NCI-H1436 treated with DMSO at 0.1 percent for 48 hours (cell line): ENCODE results near the gene CD44.

ENCODE experiments used
- DNase-seq: peaks from one replicate; lab custom pipeline; 2025; lab: John Stamatoyannopoulos, UW

Gene CD44

GRCh38 chr11:35237351-35237750 is 98.4 kb downstream of the CD44 start:
- no peak for DNase-seq

DNA sequence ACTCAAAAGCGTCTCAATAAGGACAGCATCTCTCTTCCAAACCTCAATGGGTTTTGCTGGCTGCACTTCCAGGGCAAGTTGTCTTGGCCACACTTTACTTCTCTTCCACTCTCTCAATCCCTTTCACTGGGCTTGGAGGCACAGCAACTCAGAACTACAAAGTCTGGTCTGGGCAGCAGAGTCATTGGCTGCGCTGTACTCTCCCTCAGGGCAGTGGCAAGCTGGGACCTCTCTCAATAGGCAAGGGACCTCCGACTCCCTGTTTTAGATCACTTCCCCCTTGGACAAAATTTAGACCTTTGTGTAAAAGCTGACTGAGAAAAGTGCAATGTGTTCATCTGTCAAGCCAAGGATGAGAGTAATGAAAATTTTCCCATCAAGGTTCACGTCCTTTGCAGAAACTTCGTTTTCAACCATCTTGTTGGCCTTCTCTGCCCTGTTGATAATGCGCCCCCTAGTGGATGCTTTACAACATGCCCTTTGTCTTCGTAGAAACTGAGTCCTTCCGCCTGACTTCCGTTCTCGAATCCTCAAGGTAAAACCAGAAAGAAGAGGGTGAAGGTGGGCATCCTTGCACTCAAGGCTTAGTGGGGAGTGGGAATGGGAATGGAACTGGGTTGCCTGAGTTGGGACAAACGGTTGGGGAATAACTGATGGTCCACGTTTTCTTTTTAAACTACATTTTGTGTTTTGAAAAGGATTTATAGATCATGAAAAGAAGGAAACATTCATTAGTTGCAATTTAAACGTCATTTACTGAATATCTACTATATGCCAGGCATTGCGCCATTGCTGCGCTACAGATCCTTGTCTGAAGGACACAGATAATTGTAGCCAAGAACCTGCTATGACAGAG is 99.1 kb downstream of the CD44 start:
- DNase-seq = no peak

- no peak for DNase-seq
These were observed 99.9 kb downstream of the CD44 start for GRCh38 chr11:35238882-35239281.

DNA sequence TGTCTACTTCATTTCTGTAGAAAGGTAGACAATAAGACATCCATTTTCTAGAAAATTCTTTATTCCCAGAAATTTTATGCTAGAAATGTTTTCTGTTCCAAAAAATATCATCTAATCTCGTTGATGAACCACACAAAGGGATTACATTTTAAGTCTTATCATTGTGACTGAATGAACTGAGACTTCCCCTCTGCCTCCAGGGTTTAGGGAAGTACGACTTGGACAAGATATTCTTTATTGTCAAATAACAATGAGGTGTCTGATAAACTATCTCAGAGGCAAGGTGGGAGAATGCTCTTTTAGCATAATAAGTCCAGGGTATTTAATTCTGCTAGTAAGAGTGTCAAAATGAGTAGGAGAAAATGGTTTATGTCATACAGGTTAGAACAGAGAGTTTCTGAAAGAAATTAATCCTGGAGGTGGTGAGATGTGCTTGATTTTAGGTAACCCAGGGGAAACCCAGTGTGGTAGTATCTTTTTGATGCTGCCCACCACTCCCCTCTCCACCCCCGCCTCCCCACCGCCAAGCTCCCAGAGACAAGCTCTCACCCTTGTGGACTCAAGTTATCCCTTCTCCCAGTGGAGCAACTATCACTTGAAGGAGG is 100.6 kb downstream of the CD44 start:
- no peak for DNase-seq

DNA sequence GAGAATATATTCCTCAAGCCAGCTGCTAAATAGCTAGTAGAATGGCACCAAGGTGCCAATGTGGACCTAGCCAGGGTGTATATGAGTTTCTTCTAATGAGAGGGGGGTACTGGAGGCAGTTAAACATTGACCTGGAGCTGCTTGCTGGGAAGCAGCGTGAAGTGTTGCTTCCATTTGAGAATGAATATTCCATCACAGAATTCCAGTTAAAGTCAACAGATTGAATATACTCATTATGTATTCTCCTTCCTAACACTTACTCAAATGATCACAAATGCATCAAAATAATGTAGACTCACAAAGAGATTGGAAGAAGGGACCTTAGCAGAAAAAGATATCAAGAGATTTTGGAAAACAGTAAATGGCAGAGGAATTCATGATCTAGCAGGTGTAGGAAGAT is 102.1 kb downstream of the CD44 start:
- DNase-seq = no peak

- no peak for DNase-seq
These were observed 102.6 kb downstream of the CD44 start for GRCh38 chr11:35241531-35241930.

DNA sequence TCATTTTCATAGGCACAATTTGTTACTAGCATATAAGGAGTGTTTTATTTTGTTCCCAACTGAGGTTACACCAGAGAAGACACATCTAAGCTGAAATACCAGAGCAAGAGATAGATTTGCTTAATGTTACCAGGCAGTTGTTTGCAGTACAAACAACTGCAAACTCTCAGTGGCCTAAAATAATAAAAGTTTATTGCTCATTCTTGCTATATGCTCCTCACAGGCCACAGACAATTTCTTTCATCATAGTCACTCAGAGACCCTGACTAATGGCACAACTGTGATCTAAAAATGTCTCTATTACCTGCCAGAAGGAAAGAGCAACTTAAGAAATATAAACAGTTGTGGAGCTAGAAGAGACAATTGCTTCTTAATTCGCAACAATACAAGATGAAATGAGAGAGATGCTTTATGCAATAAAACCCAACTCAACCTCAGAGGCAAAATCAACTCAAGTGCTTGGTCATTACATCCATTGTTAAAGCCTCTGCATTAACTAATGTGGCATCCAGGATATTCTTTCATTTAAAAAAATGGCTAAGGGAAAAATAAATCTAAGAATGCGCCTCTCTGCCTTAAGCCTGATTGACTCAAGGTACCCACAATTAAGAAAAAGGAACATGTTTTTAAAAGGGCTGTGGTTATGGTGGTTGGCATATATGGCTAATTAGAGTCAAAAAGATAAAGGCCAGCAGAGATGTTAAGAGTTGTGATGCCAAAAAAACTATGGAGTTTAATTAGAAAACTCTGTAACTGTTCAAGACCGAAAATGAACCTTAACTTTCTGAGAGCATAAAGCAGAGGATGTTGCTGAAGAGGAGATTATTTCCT is 103.7 kb downstream of the CD44 start:
- no peak for DNase-seq

DNA sequence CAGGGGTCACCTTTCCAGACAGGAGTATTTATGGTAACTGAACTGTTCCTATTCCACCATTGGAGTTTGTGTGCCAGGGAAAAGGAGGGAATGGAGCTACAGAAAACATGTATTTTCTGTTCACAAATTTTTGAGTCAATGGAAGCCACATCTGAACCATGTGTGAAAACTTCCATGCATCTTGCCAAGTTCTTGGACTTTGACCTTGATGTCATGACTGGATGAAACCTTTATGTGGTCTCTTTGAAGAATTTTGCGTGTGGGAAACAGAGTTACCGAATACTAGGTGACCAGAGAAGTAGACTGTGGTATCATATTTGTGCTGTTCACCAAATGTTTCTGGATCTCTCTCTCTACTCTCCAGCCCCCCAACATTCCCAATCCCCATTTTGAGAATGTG is 104.8 kb downstream of the CD44 start:
- no peak for DNase-seq

DNA sequence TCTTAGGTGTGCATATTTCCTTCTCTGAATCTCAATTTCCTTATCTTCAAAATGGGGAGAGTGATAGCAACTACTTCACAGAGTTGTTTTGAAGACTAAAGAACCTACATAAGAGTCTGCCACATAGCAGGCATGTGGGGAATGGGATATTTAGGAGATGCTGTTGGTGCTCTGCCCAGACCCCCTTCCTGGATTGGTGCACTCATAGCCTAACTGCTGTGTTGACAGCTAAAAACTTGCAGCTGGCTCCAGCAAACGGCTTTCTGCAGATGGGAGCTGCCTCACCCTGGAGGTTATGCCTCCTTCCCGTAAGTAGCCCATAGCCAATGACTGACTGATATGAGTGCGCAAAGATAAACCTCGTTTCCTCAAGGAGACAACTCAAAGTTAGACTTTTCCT is 106.1 kb downstream of the CD44 start:
- DNase-seq = no peak

- DNase-seq = no peak
These were observed 106.8 kb downstream of the CD44 start for GRCh38 chr11:35245786-35246185.

GRCh38 chr11:35246745-35247144 is 107.8 kb downstream of the CD44 start:
- DNase-seq = no peak

GRCh38 chr11:35247428-35247827 is 108.5 kb downstream of the CD44 start:
- no peak for DNase-seq

DNA sequence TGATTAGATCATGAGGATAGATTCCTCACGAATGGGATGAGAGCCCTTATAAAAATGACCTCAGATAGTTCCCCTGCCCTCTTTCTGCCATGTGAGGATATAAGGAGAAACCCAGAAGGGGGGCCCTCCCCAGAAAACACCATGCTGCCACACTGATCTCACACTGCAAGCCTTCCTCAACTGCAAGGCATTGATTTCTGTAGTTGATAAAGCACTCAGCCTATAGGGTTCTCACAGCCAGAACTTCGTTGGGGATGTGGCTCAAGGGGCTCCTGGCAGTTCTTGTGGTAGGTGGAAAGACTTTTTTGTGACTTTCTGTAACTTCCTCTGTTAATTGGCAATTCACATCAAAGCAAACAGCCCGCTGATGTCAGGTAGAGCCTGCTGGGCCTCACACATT is 108.9 kb downstream of the CD44 start:
- DNase-seq = no peak

DNA sequence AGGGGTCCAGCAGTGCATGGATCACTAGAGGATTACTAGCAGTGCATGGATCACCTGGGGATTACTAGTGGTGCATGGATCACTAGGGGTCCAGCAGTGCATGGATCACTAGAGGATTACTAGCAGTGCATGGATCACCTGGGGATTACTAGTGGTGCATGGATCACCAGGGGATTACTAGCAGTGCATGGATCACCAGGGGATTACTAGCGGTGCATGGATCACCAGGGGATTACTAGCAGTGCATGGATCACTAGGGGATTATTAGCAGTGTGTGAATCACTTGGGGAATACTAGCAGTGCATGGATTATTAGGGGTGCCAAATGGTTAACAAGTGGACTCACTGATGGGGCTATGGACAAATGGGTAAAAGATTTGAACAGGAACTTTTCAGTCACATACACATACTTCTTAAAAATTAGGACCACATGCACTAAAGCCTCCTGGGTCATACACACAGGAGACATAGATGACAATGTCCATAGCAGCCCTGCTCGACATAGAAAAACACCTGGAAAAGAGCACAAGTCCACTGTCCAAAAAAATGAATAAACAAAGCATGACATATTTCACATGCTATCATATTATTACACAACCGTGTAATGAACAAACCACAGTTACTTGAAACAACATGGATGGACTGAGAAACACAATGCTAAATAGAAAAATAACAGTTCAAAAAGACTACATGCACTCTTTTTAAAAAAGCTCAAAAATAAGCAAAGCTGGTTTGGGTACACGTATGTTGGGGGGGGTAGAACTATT is 109.8 kb downstream of the CD44 start:
- DNase-seq = no peak

- no peak for DNase-seq
These were observed 111.2 kb downstream of the CD44 start for GRCh38 chr11:35250192-35250591.

DNA sequence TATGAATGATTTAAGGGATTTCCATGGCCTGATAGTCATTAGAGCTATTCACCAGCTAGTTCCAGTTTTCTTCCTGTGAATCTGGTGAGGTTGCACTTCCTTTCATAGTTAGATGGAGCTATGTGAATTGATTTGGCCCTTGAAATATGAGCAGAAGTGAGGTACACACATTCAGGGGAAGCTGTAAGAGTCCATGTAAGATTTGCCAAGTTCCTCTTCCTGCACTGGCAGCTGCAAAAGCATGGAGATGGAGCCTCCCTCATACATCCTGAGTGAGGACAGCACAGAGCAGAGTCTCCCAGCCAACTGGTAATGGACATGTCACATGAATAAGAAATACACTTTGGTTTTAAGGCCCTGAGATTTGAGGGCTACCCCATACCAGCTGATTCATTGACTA is 111.7 kb downstream of the CD44 start:
- no peak for DNase-seq

- no peak for DNase-seq
These were observed 114.3 kb downstream of the CD44 start for GRCh38 chr11:35253237-35253636.

DNA sequence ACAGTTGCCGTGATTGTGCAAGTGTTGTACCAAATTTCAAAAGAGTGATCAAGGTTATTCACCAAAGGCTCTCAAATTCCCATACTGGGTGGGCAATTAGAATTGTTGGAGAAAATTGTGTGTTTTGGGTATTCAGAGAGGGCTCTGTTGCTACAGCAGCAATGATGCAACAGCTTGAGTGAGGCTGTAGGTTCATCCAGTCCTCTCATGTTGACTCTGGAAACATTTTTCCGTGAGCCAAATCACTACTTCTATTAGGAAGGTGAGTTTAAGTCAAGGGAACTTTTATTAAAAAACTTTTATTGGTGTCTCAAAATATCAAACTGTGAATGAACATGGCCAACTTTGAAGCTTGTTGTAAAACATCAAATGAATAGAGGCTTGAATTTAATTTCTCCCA is 116.5 kb downstream of the CD44 start:
- no peak for DNase-seq

DNA sequence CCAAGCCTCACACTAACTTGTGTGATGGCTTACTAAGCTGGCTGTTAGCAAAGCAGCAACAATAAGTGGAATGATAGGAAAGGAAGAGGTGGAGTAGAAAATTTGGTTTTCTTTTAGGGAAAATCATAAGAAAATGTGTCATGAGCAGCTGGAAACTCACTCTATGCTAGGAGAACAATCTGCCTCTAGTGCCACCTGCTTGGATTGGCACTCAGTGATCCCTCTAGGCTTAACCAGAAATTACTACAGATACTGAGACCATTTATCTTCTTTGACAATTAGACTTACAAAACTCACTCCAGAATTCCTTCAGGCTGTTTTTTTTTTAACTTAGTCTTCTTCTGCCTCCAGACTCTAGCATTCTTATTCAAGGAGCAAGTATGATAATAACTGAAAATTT is 117.3 kb downstream of the CD44 start:
- no peak for DNase-seq

- no peak for DNase-seq
These were observed 118.3 kb downstream of the CD44 start for GRCh38 chr11:35257281-35257680.

DNA sequence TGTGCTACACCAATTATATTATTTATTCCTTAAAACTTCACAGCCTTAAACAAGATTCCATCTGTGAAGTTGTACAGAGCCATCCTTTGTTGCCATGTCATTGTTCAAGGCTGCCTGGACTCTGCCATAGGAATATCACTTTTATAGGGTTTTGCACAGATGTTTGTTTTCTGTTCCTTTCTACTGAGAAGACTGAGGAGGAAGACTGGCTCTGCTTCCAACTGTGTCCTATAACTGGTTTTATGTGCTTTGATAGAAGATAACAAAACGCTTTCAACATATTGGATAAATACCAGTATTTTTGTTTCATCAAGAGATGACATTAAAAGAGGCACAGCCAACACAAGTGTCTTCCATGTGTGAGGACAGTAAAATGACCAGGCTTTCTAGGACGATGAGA is 120.6 kb downstream of the CD44 start:
- DNase-seq = no peak

DNA sequence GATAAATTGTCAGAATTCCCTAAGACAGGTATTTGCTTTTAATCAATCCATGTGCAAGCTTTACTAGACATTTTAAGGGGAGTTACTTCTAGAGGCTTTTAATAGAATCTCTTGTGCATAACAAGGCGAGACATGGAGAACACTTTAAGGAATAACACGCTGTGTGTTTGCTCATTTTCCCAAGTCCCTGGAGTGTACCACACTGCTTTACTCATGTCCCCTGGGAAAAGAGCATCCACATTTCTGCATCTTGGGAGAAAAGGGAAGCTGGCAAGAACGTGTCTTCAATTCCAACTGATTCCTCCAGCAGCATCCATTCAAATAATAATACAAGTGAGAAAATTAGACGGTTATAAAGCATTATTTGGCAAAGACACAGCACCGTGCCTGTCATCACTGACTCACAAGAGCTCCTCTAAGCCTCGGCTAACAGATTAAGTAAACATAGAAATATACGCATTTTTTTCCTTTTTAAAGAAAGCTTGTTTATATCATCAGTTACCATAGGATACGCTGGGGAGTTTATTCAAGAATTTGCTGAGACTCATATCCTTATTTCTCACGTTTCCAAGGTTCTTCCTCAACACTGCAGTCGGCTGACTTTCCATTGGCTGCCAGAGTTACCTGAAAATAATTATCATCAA is 121.5 kb downstream of the CD44 start:
- no peak for DNase-seq
